Dermis microvascular lymphatic vessel endothelial cell (primary cell): Measurements from ENCODE around the gene CEP112. TPM values are rescaled to one million over a fixed set of nuclear protein-coding genes. Genes with fewer than 3 reads are reported as not detected.
"Not testable (repeated sequence)": the region's sequence is repeated elsewhere in the genome, so short reads cannot be mapped to it uniquely, and the experiment has no call there.

Experiments used
- DNase-seq, 2 donors: peaks; one replicate each; pipeline versions ENCODE4 v3.0.0 to v3.0.0-alpha.2; 2010; ENCODE audit warnings: low read depth in 2 of 2
- total RNA-seq: library from RNA; depleted of rRNA; stranded (reverse); fragments of >200 nt; gene quantifications from 2 replicates; pipeline ENCODE4 v1.2.1, GENCODE V29; 2014

The CEP112 gene
- total RNA-seq, 1 donor from 2014 or later, result 5.0 TPM

GRCh38 chr17:65742403-65743307 is 449.3 kb downstream of the CEP112 start:
- DNase-seq, result peak; percentile 35 to 85

DNA sequence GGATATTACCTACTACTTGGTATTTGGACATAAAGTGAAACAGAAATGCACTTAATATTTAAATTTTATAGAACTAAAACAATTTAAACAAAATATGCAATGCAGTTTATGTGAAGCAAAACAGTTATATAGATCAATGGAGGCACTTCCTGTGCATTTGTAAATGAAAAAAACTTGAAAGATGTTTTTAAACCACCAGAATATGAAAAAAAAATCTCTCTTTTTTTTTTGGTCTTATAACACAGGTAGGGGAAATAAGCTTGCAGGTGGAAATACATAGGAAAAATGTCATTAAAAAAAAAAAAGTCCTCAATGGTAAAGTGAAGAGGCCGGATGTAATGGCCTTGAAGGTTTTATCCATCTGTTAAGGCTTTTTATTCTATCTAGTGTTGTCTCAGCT is 450.2 kb downstream of the CEP112 start:
- DNase-seq, result no peak

- no peak for DNase-seq
These were observed 452.9 kb downstream of the CEP112 start for GRCh38 chr17:65739034-65739433.

- no peak for DNase-seq
These were observed 454.5 kb downstream of the CEP112 start for GRCh38 chr17:65737451-65737850.

DNA sequence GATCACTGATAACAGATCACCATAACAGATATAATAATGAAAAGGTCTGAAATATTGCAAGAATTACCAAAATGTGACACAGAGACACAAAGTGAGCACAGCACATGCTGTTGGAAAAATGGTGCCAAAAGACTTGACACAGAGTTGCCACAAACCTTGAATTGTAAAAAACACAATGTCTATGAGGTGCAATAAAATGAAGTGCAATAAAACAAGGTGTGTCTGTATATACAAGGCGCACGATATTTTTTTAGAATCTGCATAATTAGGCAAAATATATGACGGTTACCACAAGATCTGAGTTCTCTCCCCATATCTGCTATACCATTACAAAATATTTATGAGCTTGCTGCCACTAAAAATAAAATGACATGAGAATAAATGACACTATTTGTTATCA is 458.6 kb downstream of the CEP112 start:
- DNase-seq, result no peak

GRCh38 chr17:65732667-65733066 is 459.3 kb downstream of the CEP112 start:
- not testable (repeated sequence) for DNase-seq

- DNase-seq, result no peak
These were observed 461.2 kb downstream of the CEP112 start for GRCh38 chr17:65730711-65731169.

GRCh38 chr17:65729207-65729606 is 462.7 kb downstream of the CEP112 start:
- DNase-seq, result no peak

DNA sequence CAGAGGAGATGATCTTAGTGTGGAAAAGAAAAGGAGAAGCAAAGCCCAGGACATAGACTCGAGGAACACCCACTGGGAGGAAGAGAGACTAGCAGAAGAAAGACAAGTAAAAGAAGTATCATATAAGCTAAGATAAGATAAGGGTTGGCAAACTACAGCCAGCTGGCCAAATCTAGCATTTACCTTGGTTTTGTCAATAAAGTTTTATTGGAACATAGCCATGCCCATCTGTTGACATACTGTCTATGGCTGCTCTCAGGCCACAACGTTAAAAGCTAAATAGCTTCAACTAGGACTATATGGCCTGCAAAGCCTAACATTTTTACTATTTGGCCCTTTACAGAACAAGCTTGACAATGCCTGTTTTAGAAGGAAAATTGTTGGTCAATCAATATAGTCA is 464.1 kb downstream of the CEP112 start:
- no peak for DNase-seq

- no peak for DNase-seq
These were observed 464.7 kb downstream of the CEP112 start for GRCh38 chr17:65727246-65727645.

GRCh38 chr17:65723431-65724151 is 468.3 kb downstream of the CEP112 start:
- DNase-seq, result peak in 1 of 2 donors; percentile 22

GRCh38 chr17:65718601-65719000 is 473.3 kb downstream of the CEP112 start:
- no peak for DNase-seq

DNA sequence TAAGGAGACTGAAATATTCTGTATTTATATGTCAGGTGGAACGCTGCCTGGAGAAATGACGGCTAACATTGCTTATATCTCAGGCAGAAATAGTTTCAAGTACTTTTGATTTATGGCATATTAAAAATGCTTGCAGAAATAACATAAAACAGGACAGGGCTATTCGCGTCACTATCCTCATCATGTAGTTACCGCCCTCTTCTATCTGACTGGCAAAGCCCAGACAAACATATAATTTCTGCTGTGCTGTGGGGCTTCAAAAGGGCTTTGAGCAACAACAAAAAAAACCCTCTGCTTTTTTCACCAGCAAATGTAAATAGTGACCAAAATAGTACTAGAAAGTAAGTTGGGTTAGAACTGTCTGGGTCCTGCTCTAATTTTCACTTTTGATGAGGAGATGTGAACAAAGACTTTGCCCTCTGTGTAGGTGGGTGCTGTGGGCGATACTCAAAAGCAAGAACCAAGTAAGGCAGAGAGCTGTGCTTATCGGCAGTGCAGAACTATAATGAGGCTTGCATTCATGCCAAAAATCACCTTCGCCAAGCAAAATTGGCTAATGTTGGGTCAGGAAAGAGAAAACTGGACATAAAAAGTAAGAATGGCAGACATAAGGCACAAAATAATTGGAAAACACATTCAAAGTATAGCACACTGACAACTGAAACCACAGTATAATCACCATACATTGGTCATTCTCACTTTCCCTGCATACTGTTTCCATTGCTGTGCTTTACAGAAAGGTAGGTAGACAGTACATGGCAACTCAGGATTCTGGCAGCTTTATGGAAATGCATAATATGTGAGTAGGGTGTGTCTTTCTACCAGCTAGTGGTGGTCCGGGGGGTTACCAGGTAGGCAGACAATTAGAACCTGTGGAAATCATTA is 479.3 kb downstream of the CEP112 start:
- DNase-seq, result no peak

DNA sequence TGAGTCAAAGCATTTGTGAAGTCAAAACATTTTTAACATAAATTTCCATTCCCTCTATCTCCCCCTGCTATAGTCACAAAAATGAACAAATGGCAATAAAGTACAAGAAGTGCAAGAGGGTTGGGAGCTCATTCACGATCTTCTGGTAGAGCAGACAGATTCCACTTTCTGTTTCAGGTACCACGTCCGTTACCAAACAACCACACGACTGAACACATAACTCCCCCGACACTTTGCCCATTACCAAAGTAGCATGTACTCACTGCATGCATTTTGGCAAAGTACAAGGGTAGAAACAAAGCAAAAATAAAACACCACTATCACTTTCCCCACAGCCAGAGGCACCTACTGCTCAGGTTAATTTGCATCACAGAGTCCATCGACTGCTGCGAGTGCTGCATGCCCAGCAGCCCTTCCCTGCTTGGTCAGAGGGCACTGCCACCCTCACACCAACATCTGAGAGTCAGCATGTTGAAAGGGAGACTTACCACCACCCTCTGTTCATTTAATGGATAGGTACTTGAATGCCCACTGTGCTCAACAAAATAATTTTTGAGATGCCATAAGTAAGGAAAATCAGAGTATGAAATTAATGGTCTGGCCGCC is 480.2 kb downstream of the CEP112 start:
- DNase-seq, result no peak

- DNase-seq, result no peak
These were observed 484.2 kb downstream of the CEP112 start for GRCh38 chr17:65707780-65708179.

DNA sequence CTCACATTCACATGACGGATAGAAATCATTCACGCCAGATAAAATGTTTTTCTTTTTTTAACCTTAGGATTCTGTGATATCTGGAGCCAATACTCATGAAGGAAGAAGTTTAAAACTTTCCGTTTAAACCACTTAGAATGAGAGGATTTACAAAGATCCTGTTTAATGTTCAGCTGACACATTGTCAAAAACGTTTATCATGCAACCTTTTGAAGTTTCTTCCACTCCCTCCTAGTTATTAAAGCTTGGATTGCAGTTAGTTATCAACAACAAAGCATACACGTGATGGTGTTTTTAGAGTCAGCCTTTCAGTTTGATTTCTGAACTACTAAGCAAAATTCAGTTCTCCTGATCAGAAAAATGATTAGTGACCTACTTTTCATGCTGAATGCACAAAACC is 487.2 kb downstream of the CEP112 start:
- DNase-seq, result no peak

DNA sequence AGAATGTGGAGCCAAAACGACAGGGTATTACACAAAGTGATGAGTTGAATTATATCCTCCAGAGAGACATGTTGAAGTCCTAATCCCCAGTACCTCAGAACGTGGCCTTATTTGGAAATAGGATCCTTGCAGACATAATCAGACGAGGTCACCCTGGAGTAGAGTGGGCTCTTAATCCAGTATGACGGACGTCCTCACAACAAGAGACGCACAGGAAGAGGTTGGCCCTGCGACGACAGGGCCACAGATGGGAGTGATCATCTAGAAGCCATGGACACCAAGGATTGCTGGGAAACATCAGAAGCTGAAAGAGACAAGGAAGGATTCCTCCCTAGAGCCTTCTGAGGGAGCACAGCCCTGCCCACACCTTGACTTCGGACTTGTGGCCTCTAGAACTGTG is 488.0 kb downstream of the CEP112 start:
- DNase-seq, result no peak

DNA sequence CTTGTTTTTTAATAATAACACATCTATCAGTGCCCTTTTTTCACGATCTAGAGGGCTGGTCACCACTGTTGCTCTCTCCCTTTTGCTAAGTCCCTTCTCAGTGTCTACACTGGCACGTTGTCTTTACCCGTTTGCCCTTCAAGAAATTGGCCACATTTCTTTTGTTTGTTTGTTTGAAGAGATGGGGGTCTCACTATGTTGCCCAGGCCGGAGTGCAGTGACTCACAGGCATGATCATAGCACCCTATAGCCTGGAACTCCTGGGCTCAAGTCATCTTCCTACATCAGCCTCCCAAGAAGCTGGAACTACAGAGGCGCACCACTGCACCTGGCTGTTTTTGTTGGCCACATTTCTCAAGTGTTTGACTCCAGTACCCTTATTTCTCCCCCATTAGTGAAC is 492.5 kb downstream of the CEP112 start:
- DNase-seq, result no peak

DNA sequence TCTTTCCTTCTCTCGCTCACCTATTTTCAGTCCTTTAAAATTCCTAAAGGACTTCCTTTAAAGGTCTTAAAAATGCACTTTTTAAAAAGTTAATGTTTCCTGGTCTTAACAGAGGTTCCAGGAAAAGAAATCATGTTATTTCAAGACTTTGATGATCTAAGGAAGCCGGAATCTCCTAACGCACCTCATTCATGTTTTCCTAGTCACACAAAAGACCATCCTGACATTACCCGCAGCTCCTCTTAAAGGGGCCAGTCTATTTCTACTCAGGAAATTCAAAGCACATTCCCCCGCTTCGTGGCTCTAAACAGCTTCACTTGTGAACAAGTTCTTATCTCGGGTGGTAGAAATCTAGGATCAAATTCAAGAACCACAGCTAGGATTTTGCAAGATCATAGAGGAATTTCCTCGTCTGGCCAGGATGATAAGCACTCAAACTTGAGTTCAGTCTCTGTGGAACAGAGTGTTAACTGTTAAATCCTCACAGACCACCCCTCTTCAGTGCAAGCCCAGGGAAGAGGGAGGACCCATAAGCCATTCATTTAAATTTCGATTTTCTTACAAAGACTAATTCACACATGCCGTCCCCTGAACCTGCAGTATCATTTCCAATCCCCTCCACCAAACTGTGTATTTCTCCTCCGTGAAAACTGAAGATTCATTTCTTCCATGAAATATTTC is 493.4 kb downstream of the CEP112 start:
- peak in 1 of 2 donors; percentile 68 for DNase-seq

GRCh38 chr17:65697661-65698060 is 494.3 kb downstream of the CEP112 start:
- no peak for DNase-seq
